ENCODE results near the gene FGF18. TPM values are rescaled to one million over a fixed set of nuclear protein-coding genes. Genes with fewer than 3 reads are reported as not detected.

The FGF18 gene
- total and polyA plus RNA-seq, 2 experiments from 2014 or later: 1.00 to 7.2 TPM

DNA sequence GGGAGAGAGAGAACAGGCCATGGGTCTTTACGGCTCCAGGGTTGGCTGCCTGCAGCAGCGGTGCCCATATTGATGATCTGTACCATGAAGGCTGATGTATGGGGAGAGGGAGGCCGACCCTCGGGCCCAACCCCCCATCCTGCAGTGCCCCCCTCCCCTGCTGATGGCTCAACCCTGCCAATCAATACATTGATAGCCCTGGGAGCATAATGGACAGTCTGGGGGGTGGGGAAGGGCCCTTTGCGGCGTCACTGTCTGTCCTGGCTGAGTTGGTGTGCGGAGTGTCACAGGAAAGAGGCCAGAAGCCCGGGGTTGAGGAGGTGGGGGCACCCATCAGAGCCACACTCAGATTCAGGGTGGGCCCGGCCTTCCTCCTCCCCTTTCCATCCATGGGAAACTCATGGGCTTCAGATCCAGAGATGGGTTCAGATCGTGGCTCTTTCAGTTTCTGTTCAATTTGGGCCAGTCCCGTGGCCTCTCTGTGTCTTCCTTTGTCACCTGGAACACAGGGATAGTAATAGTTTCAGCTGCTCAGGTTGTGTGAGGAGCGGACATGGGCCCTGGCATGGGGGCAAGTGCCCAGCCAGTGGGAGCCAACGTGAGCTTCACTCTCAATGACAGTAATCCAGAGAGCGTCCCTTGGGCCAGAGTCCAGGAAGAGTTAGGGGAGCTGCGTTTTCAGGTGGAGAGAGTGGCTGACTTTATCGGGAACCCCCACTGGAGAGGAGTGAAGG is 9.5 kb downstream of the FGF18 start:
- H3K9me2 ChIP-seq (replicated peaks; ENCODE audit: insufficient read depth): no peaks in the 10 kb centered on the region
- H2AFZ ChIP-seq: no peak overlapping the region
- H3K4me1 ChIP-seq (ENCODE audit: insufficient read depth): no peaks in the 10 kb centered on the region
- no peak overlapping the region for H3K27ac ChIP-seq
- H3K79me2 ChIP-seq: no peaks in the 10 kb centered on the region
- no peaks in the 10 kb centered on the region for H3K27me3 ChIP-seq
- TF ChIP-seq, protein P1, sequence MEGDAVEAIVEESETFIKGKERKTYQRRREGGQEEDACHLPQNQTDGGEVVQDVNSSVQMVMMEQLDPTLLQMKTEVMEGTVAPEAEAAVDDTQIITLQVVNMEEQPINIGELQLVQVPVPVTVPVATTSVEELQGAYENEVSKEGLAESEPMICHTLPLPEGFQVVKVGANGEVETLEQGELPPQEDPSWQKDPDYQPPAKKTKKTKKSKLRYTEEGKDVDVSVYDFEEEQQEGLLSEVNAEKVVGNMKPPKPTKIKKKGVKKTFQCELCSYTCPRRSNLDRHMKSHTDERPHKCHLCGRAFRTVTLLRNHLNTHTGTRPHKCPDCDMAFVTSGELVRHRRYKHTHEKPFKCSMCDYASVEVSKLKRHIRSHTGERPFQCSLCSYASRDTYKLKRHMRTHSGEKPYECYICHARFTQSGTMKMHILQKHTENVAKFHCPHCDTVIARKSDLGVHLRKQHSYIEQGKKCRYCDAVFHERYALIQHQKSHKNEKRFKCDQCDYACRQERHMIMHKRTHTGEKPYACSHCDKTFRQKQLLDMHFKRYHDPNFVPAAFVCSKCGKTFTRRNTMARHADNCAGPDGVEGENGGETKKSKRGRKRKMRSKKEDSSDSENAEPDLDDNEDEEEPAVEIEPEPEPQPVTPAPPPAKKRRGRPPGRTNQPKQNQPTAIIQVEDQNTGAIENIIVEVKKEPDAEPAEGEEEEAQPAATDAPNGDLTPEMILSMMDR (IDR thresholded peaks at IDR 0.05; ENCODE audit: poor library complexity): no peak
- no peak for TF ChIP-seq EZH2 (IDR thresholded peaks at IDR 0.05; ENCODE audit: borderline replicate concordance)
- no peak for TF ChIP-seq EZH2phosphoT487 (IDR thresholded peaks at IDR 0.05; ENCODE audit: low read depth, severe bottlenecking, unreplicated experiment)
- H4K20me1 ChIP-seq (ENCODE audit: insufficient read depth, poor library complexity, severe bottlenecking): no peaks in the 10 kb centered on the region
- H3K4me2 ChIP-seq: no peak overlapping the region
- WGBS (ENCODE audit: low lambda C conversion rate, missing lambda C conversion rate): 89% methylated on average over 16 of the region's 16 CpGs
- no peak overlapping the region for H3K4me3 ChIP-seq
- no peaks in the 10 kb centered on the region for H3K9me3 ChIP-seq (ENCODE audit: low read depth)
- DNase-seq (ENCODE audit: low spot score): no peak
- no peaks in the 10 kb centered on the region for H3K36me3 ChIP-seq (replicated peaks; ENCODE audit: insufficient read depth, low read depth)

DNA sequence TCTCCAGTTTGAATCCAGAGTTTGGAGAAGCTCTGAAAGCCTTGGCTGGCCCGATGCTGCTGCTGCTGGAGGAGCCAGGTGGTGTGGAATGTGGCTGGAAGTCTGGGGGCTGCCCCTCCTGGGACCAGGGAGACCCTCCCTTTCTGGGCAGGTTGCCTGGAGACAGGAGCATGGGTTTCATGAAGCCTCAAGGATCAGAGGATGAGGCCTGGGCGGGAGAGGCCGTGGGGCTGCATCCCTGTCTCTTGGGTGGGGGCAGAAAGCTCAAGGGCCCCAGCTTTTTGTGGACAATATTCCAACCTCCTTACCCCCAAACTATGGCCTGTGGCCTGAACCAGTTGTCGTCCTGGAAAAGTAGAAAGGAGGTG is 10.1 kb downstream of the FGF18 start:
- no peaks in the 10 kb centered on the region for H3K9me3 ChIP-seq (ENCODE audit: low read depth)
- no peak overlapping the region for H3K27ac ChIP-seq
- no peak overlapping the region for H2AFZ ChIP-seq
- no peak for DNase-seq (ENCODE audit: low spot score)
- H3K36me3 ChIP-seq (replicated peaks; ENCODE audit: insufficient read depth, low read depth): no peaks in the 10 kb centered on the region
- H3K27me3 ChIP-seq: no peaks in the 10 kb centered on the region
- H3K4me3 ChIP-seq: no peak overlapping the region
- no peaks in the 10 kb centered on the region for H3K9me2 ChIP-seq (replicated peaks; ENCODE audit: insufficient read depth)
- H3K4me2 ChIP-seq: no peak overlapping the region
- WGBS (ENCODE audit: low lambda C conversion rate, missing lambda C conversion rate): 95% methylated on average over 4 of the region's 4 CpGs
- H3K79me2 ChIP-seq: no peaks in the 10 kb centered on the region
- no peaks in the 10 kb centered on the region for H4K20me1 ChIP-seq (ENCODE audit: insufficient read depth, poor library complexity, severe bottlenecking)
- TF ChIP-seq, protein P1 (IDR thresholded peaks at IDR 0.05; ENCODE audit: poor library complexity): no peak
- TF ChIP-seq EZH2 (IDR thresholded peaks at IDR 0.05; ENCODE audit: borderline replicate concordance): no peak
- TF ChIP-seq EZH2phosphoT487 (IDR thresholded peaks at IDR 0.05; ENCODE audit: low read depth, severe bottlenecking, unreplicated experiment): no peak
- no peaks in the 10 kb centered on the region for H3K4me1 ChIP-seq (ENCODE audit: insufficient read depth)

DNA sequence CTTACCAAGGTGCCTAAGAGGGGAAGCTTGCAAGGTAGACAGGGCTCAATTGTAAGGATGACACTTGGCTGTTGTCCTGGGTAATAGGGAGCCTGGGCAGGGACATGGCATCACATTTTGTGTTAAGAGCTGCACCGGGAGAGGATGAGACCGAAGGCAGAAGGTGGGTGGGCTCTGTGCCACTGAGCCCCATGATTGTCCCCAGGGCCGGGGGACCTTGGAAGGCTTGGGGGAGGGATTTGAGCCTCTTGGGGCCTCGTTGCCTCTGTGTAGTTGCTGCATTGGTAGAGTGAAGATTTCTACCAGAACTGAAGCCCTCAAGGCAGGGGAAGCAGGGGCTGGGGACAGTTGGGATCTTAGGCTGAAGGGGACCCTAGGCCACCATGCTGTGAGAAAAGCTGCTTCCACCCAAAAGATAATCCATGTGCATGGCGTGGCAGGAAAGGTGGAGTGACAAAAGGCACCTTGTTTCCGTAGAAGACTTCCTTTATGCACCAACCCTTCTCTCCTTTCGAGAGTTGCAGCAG is 11.9 kb downstream of the FGF18 start:
- no peak overlapping the region for H2AFZ ChIP-seq
- no peak for DNase-seq (ENCODE audit: low spot score)
- H3K27ac ChIP-seq: no peak overlapping the region
- H3K27me3 ChIP-seq: no peaks in the 10 kb centered on the region
- H3K79me2 ChIP-seq: no peaks in the 10 kb centered on the region
- TF ChIP-seq, protein P1 (IDR thresholded peaks at IDR 0.05; ENCODE audit: poor library complexity): no peak
- TF ChIP-seq EZH2 (IDR thresholded peaks at IDR 0.05; ENCODE audit: borderline replicate concordance): no peak
- TF ChIP-seq EZH2phosphoT487 (IDR thresholded peaks at IDR 0.05; ENCODE audit: low read depth, severe bottlenecking, unreplicated experiment): no peak
- no peaks in the 10 kb centered on the region for H3K36me3 ChIP-seq (replicated peaks; ENCODE audit: insufficient read depth, low read depth)
- WGBS (ENCODE audit: low lambda C conversion rate, missing lambda C conversion rate): 96% methylated on average over 7 of the region's 7 CpGs
- H3K9me2 ChIP-seq (replicated peaks; ENCODE audit: insufficient read depth): no peaks in the 10 kb centered on the region
- H4K20me1 ChIP-seq (ENCODE audit: insufficient read depth, poor library complexity, severe bottlenecking): no peaks in the 10 kb centered on the region
- no peak overlapping the region for H3K4me2 ChIP-seq
- no peak overlapping the region for H3K4me3 ChIP-seq
- no peaks in the 10 kb centered on the region for H3K4me1 ChIP-seq (ENCODE audit: insufficient read depth)
- H3K9me3 ChIP-seq (ENCODE audit: low read depth): no peaks in the 10 kb centered on the region

All from hepatocyte (in vitro differentiated cells).